Measurements from ENCODE around the gene KIF26B. TPM values are rescaled to one million over a fixed set of nuclear protein-coding genes. Genes with fewer than 3 reads are reported as not detected.
A peak's percentile ranks its signal among the peaks of the same experiment; 100 is the strongest.
"Not testable (repeated sequence)": the region's sequence is repeated elsewhere in the genome, so short reads cannot be mapped to it uniquely, and the experiment has no call there.

The KIF26B gene
- total and polyA plus RNA-seq, 5 donors: 0.11 to 0.41 (median 0.29) TPM

DNA sequence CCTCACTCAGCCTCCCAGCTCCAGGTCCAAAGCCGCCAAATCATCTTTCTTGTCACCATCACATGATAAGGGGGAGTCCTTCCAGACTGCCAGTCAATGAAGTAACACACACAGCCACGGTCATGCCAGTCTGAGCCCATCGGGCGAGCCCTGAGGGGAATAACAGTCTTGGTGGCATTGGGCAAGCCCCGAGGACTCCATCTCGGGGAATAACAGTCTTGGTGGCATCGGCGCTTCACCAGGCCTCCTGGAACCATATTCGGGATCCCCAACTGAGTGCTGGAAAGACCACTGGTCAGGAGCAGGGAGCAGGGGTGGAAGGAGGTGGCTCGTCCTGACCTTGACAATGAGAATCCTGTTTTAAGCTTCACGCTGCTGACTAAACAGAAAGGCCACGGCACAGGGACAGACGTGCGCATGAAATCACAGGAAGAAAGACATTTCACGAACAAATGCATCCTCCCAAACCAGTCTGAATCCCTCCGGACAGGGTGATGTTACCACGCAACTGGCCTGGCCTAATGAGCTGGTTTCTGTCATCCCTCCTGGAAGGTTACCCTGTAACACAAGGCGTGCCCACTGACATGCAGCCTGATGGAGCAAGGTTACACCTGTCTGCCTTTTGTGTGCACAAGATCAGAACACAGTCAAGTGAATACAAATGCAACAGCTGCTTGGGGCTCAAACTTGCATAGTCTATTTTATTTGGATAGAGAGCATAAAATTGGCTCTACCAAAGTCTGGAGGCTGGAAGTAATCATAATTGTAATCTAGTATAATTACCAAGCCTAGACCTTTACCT, 517.4 kb downstream of the KIF26B start:
- DNase-seq: no peak
- WGBS: 95% methylated on average over 18 of the region's 18 CpGs
- H3K27ac ChIP-seq (ENCODE audit: low read length): no peak overlapping the region
- no peak overlapping the region for H3K4me3 ChIP-seq (ENCODE audit: low read length)
- no peaks in the 10 kb centered on the region for H3K27me3 ChIP-seq (ENCODE audit: control insufficient read depth, insufficient read depth)
- no peak for ATAC-seq
- H3K4me1 ChIP-seq (ENCODE audit: control insufficient read depth, insufficient read depth, low read length): no peaks in the 10 kb centered on the region
- intact Hi-C loops (cut with DNase I): no loop called here
- H3K9me3 ChIP-seq (ENCODE audit: control insufficient read depth, low read length): no peaks in the 10 kb centered on the region

DNA sequence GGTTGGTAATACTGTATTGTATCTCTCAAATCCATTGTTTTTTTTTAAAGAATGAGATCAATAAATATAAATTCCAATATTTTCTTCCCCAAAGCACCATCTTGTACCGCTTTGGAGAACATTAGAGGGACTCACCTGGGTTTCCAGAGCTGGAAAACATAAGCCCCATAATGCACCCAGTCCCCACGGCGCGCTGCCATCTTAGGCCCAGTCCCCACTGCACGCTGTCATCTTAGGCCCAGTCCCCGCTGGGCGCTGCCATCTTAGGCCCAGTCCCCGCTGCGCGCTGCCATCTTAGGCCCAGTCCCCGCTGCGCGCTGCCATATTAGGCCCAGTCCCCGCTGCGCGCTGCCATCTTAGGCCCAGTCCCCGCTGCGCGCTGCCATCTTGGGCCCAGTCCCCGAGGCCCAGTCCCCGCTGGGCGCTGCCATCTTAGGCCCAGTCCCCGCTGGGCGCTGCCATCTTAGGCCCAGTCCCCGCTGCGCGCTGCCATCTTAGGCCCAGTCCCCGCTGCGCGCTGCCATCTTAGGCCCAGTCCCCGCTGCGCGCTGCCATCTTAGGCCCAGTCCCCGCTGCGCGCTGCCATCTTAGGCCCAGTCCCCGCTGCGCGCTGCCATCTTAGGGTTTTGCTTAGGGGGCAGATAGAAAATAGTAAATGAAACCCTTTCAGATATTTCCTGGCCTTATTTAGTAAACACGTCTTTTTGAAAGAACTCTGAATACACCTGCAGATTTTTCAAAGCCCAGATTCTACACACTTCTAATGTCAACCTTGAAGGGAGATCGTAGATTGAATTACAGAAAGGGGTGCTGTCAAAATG, 518.3 kb downstream of the KIF26B start:
- H3K27me3 ChIP-seq (ENCODE audit: control insufficient read depth, insufficient read depth); H3K27ac ChIP-seq (ENCODE audit: low read length); DNase-seq; H3K4me3 ChIP-seq (ENCODE audit: low read length); ATAC-seq; intact Hi-C loops (cut with DNase I); H3K9me3 ChIP-seq (ENCODE audit: control insufficient read depth, low read length); H3K4me1 ChIP-seq (ENCODE audit: control insufficient read depth, insufficient read depth, low read length): not testable (repeated sequence)
- 97% methylated on average over 41 of the region's 41 CpGs for WGBS

GRCh38 chr1:245673881-245674414, 519.2 kb downstream of the KIF26B start:
- Histone ChIP-seq H3K4me3 (ENCODE audit: low read length) (no peak overlapping the region), H3K27ac (ENCODE audit: low read length) (no peak overlapping the region), H3K9me3 (ENCODE audit: control insufficient read depth, low read length) (no peaks in the 10 kb centered on the region), H3K27me3 (ENCODE audit: control insufficient read depth, insufficient read depth) (no peaks in the 10 kb centered on the region), H3K4me1 (ENCODE audit: control insufficient read depth, insufficient read depth, low read length) (no peaks in the 10 kb centered on the region)
- ATAC-seq: no peak
- intact Hi-C loops (cut with DNase I): no loop called here
- no peak for DNase-seq
- WGBS: 44% methylated on average over 2 of the region's 2 CpGs

DNA sequence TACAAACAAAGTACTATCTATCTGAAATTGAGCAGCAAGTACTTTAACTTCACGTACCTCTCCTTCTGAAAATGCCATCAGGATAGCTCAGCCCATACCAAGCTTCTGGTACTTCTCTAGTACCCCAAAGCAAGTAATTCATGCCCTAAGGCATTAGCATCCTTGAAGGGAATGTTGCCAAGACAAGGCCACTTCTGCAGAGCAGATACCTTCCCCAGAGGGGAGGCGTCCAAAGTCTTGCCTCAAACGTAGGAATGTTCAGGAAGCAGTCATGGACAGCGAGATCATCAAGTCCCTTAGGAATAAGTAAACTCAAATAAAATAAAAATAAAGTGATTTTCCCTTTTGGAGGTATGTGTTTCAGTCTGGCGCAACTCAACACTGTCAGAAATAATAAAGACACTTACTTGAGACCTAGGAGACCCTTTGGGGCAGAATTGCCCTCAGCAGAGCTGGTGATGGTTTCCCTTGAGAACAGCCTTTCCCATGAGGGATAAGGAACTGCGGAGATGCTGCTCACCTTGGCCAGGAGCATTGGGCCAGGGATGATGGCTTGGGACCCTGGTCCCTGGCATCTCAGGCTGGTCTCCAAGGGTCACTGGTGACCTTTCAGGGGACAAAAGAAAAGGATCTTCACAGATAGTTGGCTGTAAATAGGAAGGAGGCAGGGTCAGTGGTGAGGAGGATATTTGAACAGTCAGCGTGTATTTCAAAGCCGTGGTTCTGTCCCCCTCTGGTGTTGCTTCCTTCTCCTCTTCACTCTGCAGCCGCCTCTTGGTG, 522.9 kb downstream of the KIF26B start:
- DNase-seq: no peak

DNA sequence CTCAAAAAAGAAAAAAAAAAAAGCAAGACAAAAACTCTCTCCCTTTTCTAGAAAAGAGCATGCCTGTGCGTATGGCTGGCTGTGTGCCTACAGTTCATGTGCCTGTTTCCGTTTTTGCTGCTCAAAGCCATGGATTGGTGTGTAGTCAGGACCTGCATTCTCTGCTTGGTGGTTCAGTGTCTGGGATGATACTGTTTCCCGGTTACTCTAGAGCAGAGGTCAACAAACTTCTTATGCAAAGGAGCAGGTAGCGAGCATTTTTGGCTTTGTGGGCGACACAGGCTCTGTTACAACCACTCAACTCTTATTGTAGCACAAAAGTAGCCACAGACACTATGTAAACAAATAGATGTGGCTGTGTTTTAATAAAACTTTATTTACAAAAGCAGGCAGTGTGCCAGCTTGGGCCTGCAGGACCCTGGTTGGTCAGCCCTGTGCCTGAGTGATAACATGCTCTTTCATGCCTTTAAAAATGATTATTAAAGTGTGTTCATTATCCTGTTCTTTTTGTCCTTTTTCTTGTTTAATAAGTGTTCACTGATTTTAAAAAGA, 524.2 kb downstream of the KIF26B start:
- 85% methylated on average over 5 of the region's 5 CpGs for WGBS
- intact Hi-C loops (cut with DNase I): no loop called here
- Histone ChIP-seq H3K4me1 (ENCODE audit: control insufficient read depth, insufficient read depth, low read length) (peaks cover 5% of the 10 kb centered on the region), H3K4me3 (ENCODE audit: low read length) (no peak overlapping the region), H3K27ac (ENCODE audit: low read length) (no peak overlapping the region), H3K27me3 (ENCODE audit: control insufficient read depth, insufficient read depth) (no peaks in the 10 kb centered on the region), H3K9me3 (ENCODE audit: control insufficient read depth, low read length) (no peaks in the 10 kb centered on the region)
- ATAC-seq: no peak
- DNase-seq: no peak

More for the DNA sequence above, 522.9 kb downstream of the KIF26B start:
- 79% methylated on average over 9 of the region's 9 CpGs for WGBS
- no peak overlapping the region for H3K4me3 ChIP-seq (ENCODE audit: low read length)
- no peaks in the 10 kb centered on the region for H3K27me3 ChIP-seq (ENCODE audit: control insufficient read depth, insufficient read depth)
- no peak overlapping the region for H3K27ac ChIP-seq (ENCODE audit: low read length)
- H3K9me3 ChIP-seq (ENCODE audit: control insufficient read depth, low read length): no peaks in the 10 kb centered on the region
- no peaks in the 10 kb centered on the region for H3K4me1 ChIP-seq (ENCODE audit: control insufficient read depth, insufficient read depth, low read length)
- intact Hi-C loops (cut with DNase I): no loop called here
- ATAC-seq: no peak

DNA sequence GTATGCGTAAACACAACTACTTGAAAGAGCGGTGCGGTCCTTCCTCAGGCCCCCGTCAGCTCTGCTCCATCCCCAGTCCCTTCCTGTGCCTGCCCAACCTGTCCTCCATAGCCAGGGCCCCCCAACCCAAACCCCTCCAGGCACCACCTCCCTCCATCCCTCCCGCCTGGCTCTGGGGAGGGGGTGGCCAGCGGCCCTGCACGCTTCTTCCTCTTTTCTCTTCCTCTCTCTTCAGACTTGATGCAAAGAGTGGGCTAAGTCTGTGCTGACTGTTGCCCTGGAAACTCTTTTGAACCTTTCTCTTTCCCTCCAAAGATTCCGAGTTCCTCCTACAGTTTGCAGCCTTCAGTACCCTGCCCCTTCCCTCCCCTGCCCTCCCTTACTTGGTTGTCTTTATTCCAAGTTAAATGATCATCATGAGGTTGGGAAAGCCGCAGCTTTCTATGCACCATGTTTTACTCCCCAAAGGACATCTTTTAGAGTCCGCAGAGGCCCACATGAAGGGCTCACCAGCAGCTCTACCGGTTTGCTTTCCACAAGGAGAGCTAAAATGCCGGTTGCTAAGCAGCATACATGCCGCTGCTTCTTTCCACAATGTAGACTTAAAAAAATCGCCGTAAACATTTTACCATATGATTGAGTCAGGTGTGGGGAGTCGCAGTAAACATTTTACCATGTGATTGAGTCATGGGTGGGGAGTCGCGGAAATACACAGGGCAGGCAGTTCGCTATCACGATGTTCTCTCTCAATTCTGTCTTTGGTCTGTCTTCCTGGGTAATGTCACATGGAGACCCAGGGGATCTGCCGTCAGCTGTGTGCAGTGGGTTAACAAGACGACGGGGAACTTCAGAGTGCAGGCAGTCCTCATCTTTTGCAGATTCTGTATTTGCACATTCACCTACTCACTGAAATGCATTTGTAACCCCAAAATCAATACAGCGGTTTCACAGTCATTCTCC, 525.3 kb downstream of the KIF26B start:
- 90% methylated on average over 24 of the region's 24 CpGs for WGBS
- peak in 1 of 2 donors; percentile 25 for ATAC-seq
- intact Hi-C loops (cut with DNase I): no loop called here
- Histone ChIP-seq H3K9me3 (ENCODE audit: control insufficient read depth, low read length) (no peaks in the 10 kb centered on the region), H3K4me3 (ENCODE audit: low read length) (no peak overlapping the region), H3K27ac (ENCODE audit: low read length) (no peak overlapping the region), H3K4me1 (ENCODE audit: control insufficient read depth, insufficient read depth, low read length) (peaks cover 5% of the 10 kb centered on the region), H3K27me3 (ENCODE audit: control insufficient read depth, insufficient read depth) (no peaks in the 10 kb centered on the region)
- no peak for DNase-seq

DNA sequence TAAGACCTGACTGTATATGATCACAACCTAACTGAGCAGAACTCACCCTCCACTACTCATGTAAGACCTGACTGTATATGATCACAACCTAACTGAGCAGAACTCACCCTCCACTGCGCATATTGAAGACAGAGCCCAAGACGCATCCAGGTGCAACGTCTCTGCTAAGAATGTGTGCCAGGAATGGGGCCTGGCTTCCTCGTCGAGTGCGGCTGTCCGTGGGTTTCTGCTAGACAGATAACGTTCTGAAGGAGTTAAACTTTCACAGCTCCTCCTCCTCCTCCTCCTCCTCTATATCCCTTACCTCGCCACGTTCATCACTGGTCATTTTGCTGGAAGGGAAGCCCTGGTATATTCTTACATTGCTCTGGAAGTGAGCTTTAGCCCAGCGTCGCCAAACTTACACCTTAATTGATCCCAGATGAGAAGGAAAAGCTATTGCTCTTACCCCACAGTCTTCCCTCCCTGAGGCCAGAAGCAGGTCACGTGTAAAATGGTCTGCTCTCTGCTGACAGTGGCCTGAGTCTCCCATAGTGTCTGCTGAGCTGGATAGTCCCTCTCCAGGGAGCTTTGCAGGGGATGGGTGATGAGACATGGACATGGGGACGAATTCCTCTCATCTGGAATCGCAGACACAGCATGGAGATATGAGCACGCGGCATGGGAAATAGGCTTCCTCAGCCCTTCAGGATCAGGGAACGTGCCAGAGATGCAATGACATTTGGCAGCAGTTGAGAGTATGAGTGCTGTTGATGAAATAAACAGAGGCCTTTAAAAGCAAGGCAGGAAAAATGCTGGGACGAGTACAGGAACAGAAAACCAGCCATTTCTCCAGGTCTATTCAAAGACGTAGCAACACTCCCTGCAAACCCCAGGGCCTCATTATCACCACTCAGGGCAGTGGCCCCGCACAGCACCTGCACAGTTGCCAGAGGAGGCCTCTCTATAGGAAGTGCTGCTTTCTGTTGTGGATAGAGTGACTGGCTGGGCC, 528.1 kb downstream of the KIF26B start:
- DNase-seq: no peak
- peak; percentile 42 to 50 for ATAC-seq
- 34% methylated on average over 21 of the region's 21 CpGs for WGBS
- Histone ChIP-seq H3K27ac (ENCODE audit: low read length) (no peak overlapping the region), H3K27me3 (ENCODE audit: control insufficient read depth, insufficient read depth) (no peaks in the 10 kb centered on the region), H3K9me3 (ENCODE audit: control insufficient read depth, low read length) (no peaks in the 10 kb centered on the region), H3K4me1 (ENCODE audit: control insufficient read depth, insufficient read depth, low read length) (peaks cover 5% of the 10 kb centered on the region), H3K4me3 (ENCODE audit: low read length) (no peak overlapping the region)
- intact Hi-C loops (cut with DNase I): no loop called here

DNA sequence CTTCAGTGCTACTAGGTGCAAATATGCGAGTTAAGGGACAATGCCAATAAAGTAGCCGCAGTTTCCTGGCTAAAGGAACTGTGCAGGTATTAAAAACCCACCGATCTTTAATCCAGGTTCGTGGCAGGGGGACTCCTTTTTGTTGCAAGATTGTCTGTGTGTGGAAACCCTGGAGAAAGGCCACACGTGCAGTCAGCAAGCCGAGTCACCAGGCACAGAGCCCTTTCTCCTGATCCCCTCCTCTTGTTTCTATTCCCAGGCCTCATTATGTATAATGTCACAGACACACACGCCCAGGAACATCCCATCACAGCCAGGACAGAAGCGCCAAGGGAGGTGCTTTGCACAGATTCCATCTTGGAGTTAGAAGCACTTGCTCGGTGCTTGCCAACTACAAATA, 528.9 kb downstream of the KIF26B start:
- intact Hi-C loops (cut with DNase I): no loop called here
- 49% methylated on average over 9 of the region's 9 CpGs for WGBS
- DNase-seq: no peak
- Histone ChIP-seq H3K4me1 (ENCODE audit: control insufficient read depth, insufficient read depth, low read length) (peaks cover 5% of the 10 kb centered on the region), H3K9me3 (ENCODE audit: control insufficient read depth, low read length) (no peaks in the 10 kb centered on the region), H3K4me3 (ENCODE audit: low read length) (no peak overlapping the region), H3K27ac (ENCODE audit: low read length) (no peak overlapping the region), H3K27me3 (ENCODE audit: control insufficient read depth, insufficient read depth) (no peaks in the 10 kb centered on the region)
- ATAC-seq: no peak

DNA sequence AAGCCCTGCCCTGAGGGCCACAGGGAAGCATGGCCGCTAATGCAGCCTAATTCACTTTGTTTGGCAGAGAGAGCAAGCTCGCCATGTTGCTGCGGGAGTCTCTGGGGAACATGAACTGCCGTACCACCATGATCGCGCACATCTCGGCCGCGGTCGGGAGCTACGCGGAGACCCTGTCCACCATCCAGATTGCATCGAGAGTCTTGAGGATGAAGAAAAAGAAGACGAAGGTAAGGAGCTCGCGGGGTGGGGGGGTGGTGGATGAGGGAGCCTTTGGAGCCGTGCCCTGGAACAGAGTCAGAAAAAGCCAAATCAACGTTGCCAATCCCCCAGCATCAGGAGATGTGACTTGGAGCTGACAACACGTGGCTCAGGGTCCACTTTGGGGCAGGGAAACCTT, 529.4 kb downstream of the KIF26B start:
- Histone ChIP-seq H3K27ac (ENCODE audit: low read length) (no peak overlapping the region), H3K4me1 (ENCODE audit: control insufficient read depth, insufficient read depth, low read length) (peaks cover 5% of the 10 kb centered on the region), H3K27me3 (ENCODE audit: control insufficient read depth, insufficient read depth) (no peaks in the 10 kb centered on the region), H3K9me3 (ENCODE audit: control insufficient read depth, low read length) (no peaks in the 10 kb centered on the region), H3K4me3 (ENCODE audit: low read length) (no peak overlapping the region)
- WGBS: 92% methylated on average over 19 of the region's 19 CpGs
- DNase-seq (no peak), ATAC-seq (no peak)
- intact Hi-C loops (cut with DNase I): no loop called here
